ENCODE measurements around the gene GPD2. TPM values are rescaled to one million over a fixed set of nuclear protein-coding genes. Genes with fewer than 3 reads are reported as not detected.

GPD2 gene
- total and polyA plus RNA-seq, 2 of the 8 experiments (the other 6 are each of a cell fraction or from before 2014, with no cell fraction given) = 8.4 to 43.1 TPM

DNA sequence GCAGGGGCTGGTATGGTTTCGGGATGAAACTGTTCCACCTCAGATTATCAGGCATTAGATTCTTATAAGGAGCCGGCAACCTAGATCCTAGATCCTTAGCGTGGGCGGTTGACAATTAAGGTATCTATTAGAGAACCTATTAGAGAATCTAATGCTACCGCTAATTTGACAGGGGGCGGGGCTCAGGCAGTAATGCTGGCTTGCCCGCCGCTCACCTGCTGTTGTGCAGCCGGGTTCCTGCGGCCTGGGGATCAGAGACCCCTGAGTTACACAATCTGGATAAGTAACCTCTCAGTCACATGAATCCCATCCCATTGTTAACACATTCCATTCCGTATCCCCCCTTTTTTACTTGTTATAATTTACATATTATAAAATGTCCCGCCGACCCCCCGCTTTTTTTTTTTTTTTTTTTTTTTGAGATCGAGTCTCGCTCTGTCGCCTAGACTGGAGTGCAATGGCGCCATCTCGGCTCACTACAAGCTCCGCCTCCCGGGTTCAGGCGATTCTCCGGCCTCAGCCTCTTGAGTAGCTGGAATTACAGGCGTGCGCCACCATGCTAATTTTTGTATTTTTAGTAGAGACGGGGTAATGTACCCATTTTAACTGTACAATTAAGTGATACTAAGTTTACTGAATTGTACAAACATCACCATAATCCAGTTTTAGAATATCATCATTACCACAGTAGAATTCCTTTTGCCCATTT is 42.0 kb upstream of the GPD2 start:
- H3K9me3 ChIP-seq (ENCODE audit: insufficient read depth in 2 of 2, low read depth in 1 of 2, low read length in 1 of 2) = no peaks in the 10 kb centered on the region
- no peak overlapping the region for H2BK20ac ChIP-seq (ENCODE audit: low read length)
- H4K20me1 ChIP-seq (replicated peaks in 1 of 2; ENCODE audit: control insufficient read depth in 1 of 2, insufficient read depth in 2 of 2, low read length in 2 of 2) = no peaks in the 10 kb centered on the region
- no peak overlapping the region for H3K4me2 ChIP-seq (ENCODE audit: insufficient read depth in 1 of 2, low read depth in 2 of 2, low read length in 2 of 2)
- no peak overlapping the region for H2BK5ac ChIP-seq (ENCODE audit: low read depth, low read length)
- no peaks in the 10 kb centered on the region for H3K79me2 ChIP-seq (ENCODE audit: control insufficient read depth in 1 of 2, insufficient read depth in 2 of 2, low read length in 2 of 2)
- H4K91ac ChIP-seq (replicated peaks; ENCODE audit: insufficient read length, low read length) = no peak overlapping the region
- no peak overlapping the region for H4K5ac ChIP-seq (ENCODE audit: insufficient read length, low read depth, low read length)
- no peaks in the 10 kb centered on the region for H3K4me1 ChIP-seq (replicated peaks in 1 of 4; ENCODE audit: control insufficient read depth in 3 of 4, insufficient read depth in 4 of 4, low read length in 3 of 4)
- FAIRE-seq (no peak), DNase-seq (ENCODE audit: low read depth in 1 of 2, low spot score in 2 of 2) (no peak)
- H3K27me3 ChIP-seq (replicated peaks in 1 of 4; ENCODE audit: control insufficient read depth in 3 of 4, extremely low read depth in 1 of 4, insufficient read depth in 3 of 4, low read length in 3 of 4) = peaks cover 0 to 2% (median 0%) of the 10 kb centered on the region in 4 experiments; a peak in 2 of 7 replicates
- WGBS, 2 experiments (ENCODE audit: extremely low coverage in 1 of 2, insufficient coverage in 1 of 2, insufficient read length in 1 of 2, insufficient replicate concordance in 2 of 2, low coverage in 1 of 2, low lambda C conversion rate in 2 of 2, missing lambda C conversion rate in 1 of 2) = 91% methylated on average over 18 of the region's 26 CpGs; no CpG with 5 or more reads in 1 of the 2 experiments
- no peaks in the 10 kb centered on the region for H3K23me2 ChIP-seq (ENCODE audit: low read depth, low read length)
- H3K79me1 ChIP-seq (ENCODE audit: low read depth, low read length) = no peaks in the 10 kb centered on the region
- H3K9ac ChIP-seq (replicated peaks in 1 of 4; ENCODE audit: extremely low read depth in 1 of 4, low read depth in 3 of 4, low read length in 3 of 4) = no peak overlapping the region
- CTCF ChIA-PET (ENCODE audit: partially characterized antibody) = interaction anchor here (1.3 kb wide), 1 partner anchor 9 kb away, joined by 6 read pairs; no protein-coding TSS in a partner anchor
- POLR2A ChIA-PET (ENCODE audit: partially characterized antibody) = no interaction called here
- no peak overlapping the region for H2AFZ ChIP-seq (ENCODE audit: low read length)
- no peak overlapping the region for H2AK5ac ChIP-seq (ENCODE audit: low read depth, low read length)
- H3K18ac ChIP-seq (ENCODE audit: extremely low read depth, low read length) = no peak overlapping the region
- H2BK120ac ChIP-seq (replicated peaks; ENCODE audit: low read depth, low read length) = no peak overlapping the region
- TF ChIP-seq JUND (IDR thresholded peaks at IDR 0.05; ENCODE audit: low read length) (no peak), SIRT6 (IDR thresholded peaks at IDR 0.05; ENCODE audit: low read length) (no peak), ATF3 (IDR thresholded peaks at IDR 0.05; ENCODE audit: insufficient read depth, low read depth, low read length) (no peak), EGR1 (IDR thresholded peaks at IDR 0.05; ENCODE audit: borderline replicate concordance, low read depth, low read length) (no peak)
- H2BK15ac ChIP-seq (ENCODE audit: low read length) = no peak overlapping the region
- H3K4me3 ChIP-seq (ENCODE audit: extremely low read depth in 1 of 4, insufficient read depth in 2 of 4, low read depth in 3 of 4, low read length in 4 of 4) = no peak overlapping the region
- no peak overlapping the region for H3K4ac ChIP-seq (replicated peaks; ENCODE audit: insufficient read length, low read depth, low read length)
- H4K8ac ChIP-seq (ENCODE audit: extremely low read depth, insufficient read depth, low read length) = no peak overlapping the region
- no peak overlapping the region for H3K56ac ChIP-seq (replicated peaks; ENCODE audit: insufficient read length, low read depth, low read length)
- H2BK12ac ChIP-seq (ENCODE audit: low read depth, low read length) = no peak overlapping the region
- H3K23ac ChIP-seq (ENCODE audit: insufficient read length) = no peak overlapping the region
- no peak overlapping the region for H3K14ac ChIP-seq (ENCODE audit: insufficient read length)
- H3K36me3 ChIP-seq (ENCODE audit: control insufficient read depth in 2 of 4, insufficient read depth in 4 of 4, low read length in 3 of 4) = no peaks in the 10 kb centered on the region
- H3K27ac ChIP-seq (ENCODE audit: low read depth, low read length) = no peak overlapping the region

All from H1 (cell line).